Stimulated activated CD4-positive, alpha-beta T cell treated with anti-CD3 and anti-CD28 coated beads, Interleukin-1b, Interleukin-23, amount 100 ng/mL, for 1 hour (primary cell): ENCODE measurements around the gene SNRPB.

ENCODE experiments used
- DNase-seq, 2 donors: peaks; one replicate each; pipeline ENCODE4 v3.0.0-alpha.2; 2020; ENCODE audit warnings: low read depth in 2 of 2

The SNRPB gene

GRCh38 chr20:2429051-2429450 is 41.5 kb downstream of the SNRPB start:
- DNase-seq: no peak

GRCh38 chr20:2421247-2421646 is 49.3 kb downstream of the SNRPB start:
- DNase-seq: no peak

GRCh38 chr20:2420510-2420909 is 50.1 kb downstream of the SNRPB start:
- DNase-seq: no peak

- DNase-seq: no peak
These were observed 52.2 kb downstream of the SNRPB start for GRCh38 chr20:2418388-2418787.

GRCh38 chr20:2417213-2417541 is 53.4 kb downstream of the SNRPB start:
- DNase-seq: no peak

DNA sequence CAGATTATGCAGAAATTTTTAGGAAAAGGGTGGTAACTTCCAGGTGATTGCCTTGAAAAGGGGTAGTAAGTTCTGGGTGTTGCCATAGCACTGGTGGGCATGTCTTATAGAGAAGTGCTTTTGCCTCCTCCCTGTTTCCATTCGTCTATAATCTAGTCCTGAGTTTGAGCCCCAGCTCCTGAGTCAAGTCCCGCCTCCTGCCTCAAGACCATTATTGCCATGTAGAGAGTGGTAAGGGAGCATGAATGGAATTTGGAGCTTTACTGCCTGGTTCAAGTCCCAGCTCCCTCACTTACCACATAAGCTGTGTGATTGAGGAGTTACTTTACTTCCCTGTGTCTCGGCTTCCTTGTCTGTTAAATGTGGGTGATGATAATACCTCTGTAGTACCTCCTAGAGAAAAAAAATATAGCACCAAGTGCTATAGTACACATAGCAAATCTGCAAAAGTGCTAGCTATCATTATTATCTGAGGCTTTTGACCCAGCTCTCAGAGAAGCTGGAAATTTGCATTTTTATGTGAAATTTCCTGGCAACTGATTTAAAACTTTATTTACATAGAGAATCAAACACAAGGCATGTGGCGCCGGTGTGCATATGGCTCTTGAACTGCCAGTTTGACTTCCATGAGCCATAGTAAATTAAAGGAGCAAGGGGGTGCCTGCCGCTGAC is 53.9 kb downstream of the SNRPB start:
- DNase-seq: no peak
